GM12891 (cell line): ENCODE measurements around the gene SGPP1.
A peak's percentile ranks its signal among the peaks of the same experiment; 100 is the strongest.

ENCODE experiments used
- PAX5 ChIP-seq: IDR thresholded peaks from 2 replicates; pipeline ENCODE4 v1.6.1; 2011; ENCODE audit warnings: low read length, moderate library complexity, mild to moderate bottlenecking; ENCODE audit not compliant: insufficient read depth, severe bottlenecking
- POLR2A ChIP-seq: IDR thresholded peaks from 2 replicates; pipeline ENCODE4 v1.6.1; 2011; ENCODE audit warnings: low read depth, low read length, control low read depth
- POLR2AphosphoS5 ChIP-seq: IDR thresholded peaks from 2 replicates; pipeline ENCODE4 v1.6.1; 2011; ENCODE audit warnings: low read depth, low read length, control low read depth
- POU2F2 ChIP-seq: IDR thresholded peaks from 2 replicates; pipeline ENCODE4 v1.6.1; 2011; ENCODE audit warnings: low read depth, mild to moderate bottlenecking, control low read depth, low read length, moderate library complexity
- SPI1 ChIP-seq: IDR thresholded peaks from 2 replicates; pipeline ENCODE4 v1.6.1; 2011; ENCODE audit warnings: low read depth, low read length, control low read depth
- TAF1 ChIP-seq: IDR thresholded peaks from 2 replicates; pipeline ENCODE4 v1.6.1; 2011; ENCODE audit warnings: low read depth, low read length, control low read depth

DNA sequence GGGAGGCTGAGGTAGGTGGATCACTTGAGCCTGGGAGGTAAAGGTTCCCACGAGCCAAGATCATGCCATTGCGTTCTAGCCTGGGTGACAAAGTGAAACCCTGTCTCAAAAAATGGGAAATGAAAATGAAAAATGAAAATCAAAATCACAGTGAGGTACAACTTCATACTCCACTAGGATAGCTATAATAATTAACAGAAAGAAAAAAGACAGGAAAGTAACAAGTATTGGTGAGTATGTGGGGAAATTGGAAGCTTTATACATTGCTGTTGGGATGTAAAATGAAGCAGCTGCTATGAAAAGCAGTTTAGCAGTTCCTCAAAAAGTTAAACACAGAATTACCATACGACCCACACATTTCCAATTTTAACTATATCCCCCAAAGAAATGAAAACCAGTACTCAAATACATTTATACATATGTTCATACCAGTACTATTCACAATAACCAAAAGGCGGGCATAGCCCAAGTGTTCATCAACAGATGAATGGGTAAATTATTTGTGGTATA lies 22.2 kb downstream of the SGPP1 start:
- TF ChIP-seq POLR2A: no peak
- no peak for TF ChIP-seq POLR2AphosphoS5
- TF ChIP-seq TAF1: no peak
- TF ChIP-seq PAX5: no peak
- TF ChIP-seq SPI1: peak; percentile 75
- no peak for TF ChIP-seq POU2F2
